Peyer's patch (tissue), 4 donors: Measurements from ENCODE around the gene TWIST1. TPM values are rescaled to one million over a fixed set of nuclear protein-coding genes. Genes with fewer than 3 reads are reported as not detected.

Source experiments
- DNase-seq, 3 donors: peaks; one replicate each; pipeline ENCODE4 v3.0.0-alpha.2; 2017 to 2019
- H3K27ac ChIP-seq, 4 donors: fragments of 200-600 bp; sonication (generic); one replicate each; pipeline ENCODE4 v1.5.1; 2016 to 2019
- H3K27me3 ChIP-seq, 2 donors: fragments of 200-600 bp; sonication (generic); one replicate each; pipeline ENCODE4 v1.5.1; 2019
- H3K36me3 ChIP-seq, 3 donors: fragments of 200-600 bp; sonication (generic); one replicate each; pipeline ENCODE4 v1.5.1; 2016 to 2019
- H3K4me1 ChIP-seq, 4 donors: fragments of 200-600 bp; sonication (generic); one replicate each; pipeline ENCODE4 v1.5.1; 2016 to 2019
- H3K4me3 ChIP-seq, 4 donors: fragments of 200-600 bp; sonication (generic); 1 replicate in 3 of 4; 2 replicates in 1 of 4; pipeline ENCODE4 v1.5.1; 2016 to 2019; ENCODE audit warnings: mild to moderate bottlenecking in 1 of 4
- H3K9me3 ChIP-seq, 4 donors: fragments of 200-600 bp; sonication (generic); one replicate each; pipeline ENCODE4 v1.5.1; 2016 to 2019; ENCODE audit warnings: mild to moderate bottlenecking in 1 of 4
- POLR2A ChIP-seq, 2 donors: fragments of 450-650 bp; IDR thresholded peaks; one replicate each; pipeline ENCODE4 v1.5.1; 2017; ENCODE audit warnings: antibody characterized with exemption in 2 of 2, mild to moderate bottlenecking in 2 of 2, moderate library complexity in 2 of 2
- total RNA-seq, 4 donors: library from RNA; depleted of rRNA; stranded (reverse); fragments of >200 nt; gene quantifications; one replicate each; pipeline ENCODE4 v1.1.0, GENCODE V29; 2016
- TF ChIP-seq, protein P1 (sequence below), 6 experiments: fragments of 450-650 bp in 4 of 6; fragments of 200-600 bp in 2 of 6; sonication (generic) in 1 of 6; IDR thresholded peaks; one replicate each; pipeline ENCODE4 v1.5.1; 2017 to 2019; ENCODE audit warnings: antibody characterized with exemption in 6 of 6, mild to moderate bottlenecking in 3 of 6, moderate library complexity in 1 of 6

The TWIST1 gene
- total RNA-seq, 4 donors from 2014 or later: 1.1 to 2.5 TPM; not detected in 2

DNA sequence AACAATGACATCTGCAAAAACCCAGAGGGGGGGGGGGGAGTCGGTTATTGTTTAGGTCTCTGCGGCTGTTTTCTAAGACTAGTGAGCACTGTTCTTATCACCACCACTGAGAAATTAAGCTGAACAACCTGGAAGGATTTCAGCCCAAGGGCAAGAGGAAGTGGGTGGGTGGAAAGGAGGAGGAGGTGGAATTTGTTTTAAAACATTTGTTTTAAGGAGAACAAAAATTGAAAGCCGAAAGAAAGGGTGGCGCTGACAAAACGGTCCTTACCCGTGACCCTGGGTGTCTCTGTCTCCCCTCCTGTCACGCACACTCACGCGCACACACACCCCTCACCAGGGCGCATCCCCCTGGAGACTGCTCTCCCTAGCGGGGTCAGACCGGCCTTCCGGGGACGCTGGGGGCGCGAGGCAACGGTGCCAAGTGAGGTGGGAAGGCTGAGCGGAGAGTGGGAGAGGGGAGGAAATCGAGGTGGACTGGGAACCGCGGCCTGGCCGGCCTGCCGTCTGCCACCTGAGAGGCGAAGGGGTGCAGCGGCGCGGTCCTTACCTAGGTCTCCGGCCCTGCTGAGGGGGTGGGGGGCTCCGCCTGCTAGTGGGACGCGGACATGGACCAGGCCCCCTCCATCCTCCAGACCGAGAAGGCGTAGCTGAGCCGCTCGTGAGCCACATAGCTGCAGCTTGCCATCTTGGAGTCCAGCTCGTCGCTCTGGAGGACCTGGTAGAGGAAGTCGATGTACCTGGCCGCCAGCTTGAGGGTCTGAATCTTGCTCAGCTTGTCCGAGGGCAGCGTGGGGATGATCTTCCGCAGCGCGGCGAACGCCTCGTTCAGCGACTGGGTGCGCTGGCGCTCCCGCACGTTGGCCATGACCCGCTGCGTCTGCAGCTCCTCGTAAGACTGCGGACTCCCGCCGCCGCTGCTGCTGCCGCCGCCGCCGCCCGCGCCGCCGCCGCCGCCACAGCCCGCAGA, 1.0 kb downstream of the TWIST1 start:
- peak overlapping the region; percentile 24 to 52 (median 48) for H3K4me3 ChIP-seq
- H3K27me3 ChIP-seq: peaks cover 0 to 12% of the 10 kb centered on the region in 2 donors
- H3K9me3 ChIP-seq: no peaks in the 10 kb centered on the region
- no peak for DNase-seq
- peaks cover 0 to 21% (median 0%) of the 10 kb centered on the region in 4 donors for H3K4me1 ChIP-seq
- H3K27ac ChIP-seq: no peak overlapping the region
- TF ChIP-seq, protein P1, sequence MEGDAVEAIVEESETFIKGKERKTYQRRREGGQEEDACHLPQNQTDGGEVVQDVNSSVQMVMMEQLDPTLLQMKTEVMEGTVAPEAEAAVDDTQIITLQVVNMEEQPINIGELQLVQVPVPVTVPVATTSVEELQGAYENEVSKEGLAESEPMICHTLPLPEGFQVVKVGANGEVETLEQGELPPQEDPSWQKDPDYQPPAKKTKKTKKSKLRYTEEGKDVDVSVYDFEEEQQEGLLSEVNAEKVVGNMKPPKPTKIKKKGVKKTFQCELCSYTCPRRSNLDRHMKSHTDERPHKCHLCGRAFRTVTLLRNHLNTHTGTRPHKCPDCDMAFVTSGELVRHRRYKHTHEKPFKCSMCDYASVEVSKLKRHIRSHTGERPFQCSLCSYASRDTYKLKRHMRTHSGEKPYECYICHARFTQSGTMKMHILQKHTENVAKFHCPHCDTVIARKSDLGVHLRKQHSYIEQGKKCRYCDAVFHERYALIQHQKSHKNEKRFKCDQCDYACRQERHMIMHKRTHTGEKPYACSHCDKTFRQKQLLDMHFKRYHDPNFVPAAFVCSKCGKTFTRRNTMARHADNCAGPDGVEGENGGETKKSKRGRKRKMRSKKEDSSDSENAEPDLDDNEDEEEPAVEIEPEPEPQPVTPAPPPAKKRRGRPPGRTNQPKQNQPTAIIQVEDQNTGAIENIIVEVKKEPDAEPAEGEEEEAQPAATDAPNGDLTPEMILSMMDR (IDR thresholded peaks at IDR 0.05): no peak
- no peak for TF ChIP-seq POLR2A (IDR thresholded peaks at IDR 0.05)
- no peaks in the 10 kb centered on the region for H3K36me3 ChIP-seq

DNA sequence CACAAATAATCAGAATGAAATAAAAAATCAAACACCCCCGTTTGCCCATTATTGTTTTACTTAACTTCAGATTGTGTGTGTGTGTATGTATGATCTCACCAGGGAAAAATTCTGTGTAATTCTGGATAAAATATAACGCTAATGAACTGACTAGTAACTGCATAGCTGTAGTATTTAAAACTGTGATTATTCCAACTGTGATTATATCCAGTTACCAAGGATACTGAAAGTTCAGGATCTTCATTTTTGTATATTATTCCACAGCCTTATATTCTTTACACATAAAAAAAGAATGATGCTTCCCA, 2.9 kb downstream of the TWIST1 start:
- DNase-seq: no peak
- no peak overlapping the region for H3K4me3 ChIP-seq

DNA sequence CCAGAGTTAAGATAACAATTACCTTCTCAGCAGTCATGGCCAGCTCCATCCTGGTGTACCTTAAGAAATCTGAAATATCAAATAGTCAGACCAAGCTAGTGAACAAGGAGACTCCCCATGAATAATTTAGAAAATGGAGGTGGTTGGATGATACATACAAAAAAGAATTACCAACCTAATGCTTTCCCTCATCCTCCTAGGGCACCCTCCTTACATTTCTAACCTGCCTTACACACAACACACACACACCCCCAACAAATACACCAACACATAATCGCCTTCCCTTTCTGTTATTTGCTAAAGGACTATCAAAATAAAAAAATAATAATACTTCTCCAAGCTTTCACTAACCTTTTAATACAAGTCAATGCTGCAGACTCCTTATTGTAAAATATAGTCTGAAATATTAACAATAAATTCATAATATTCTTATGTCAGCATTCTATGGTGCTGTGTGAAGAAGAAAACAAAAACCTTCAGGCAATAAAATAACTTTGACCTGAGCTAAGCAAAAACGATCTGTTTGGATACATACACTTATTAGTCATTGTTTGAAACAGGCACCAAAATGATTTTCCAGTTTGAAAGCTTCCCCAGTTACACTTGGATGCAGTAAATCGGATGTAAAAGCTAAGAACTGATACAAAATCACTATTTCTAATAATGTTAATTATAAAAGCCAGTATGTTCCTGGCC, 3.4 kb downstream of the TWIST1 start:
- H3K27me3 ChIP-seq: peaks cover 0 to 12% of the 10 kb centered on the region in 2 donors
- H3K4me3 ChIP-seq: no peak overlapping the region
- peaks cover 0 to 21% (median 0%) of the 10 kb centered on the region in 4 donors for H3K4me1 ChIP-seq
- H3K9me3 ChIP-seq: no peaks in the 10 kb centered on the region
- DNase-seq: no peak
- no peak overlapping the region for H3K27ac ChIP-seq
- TF ChIP-seq POLR2A (IDR thresholded peaks at IDR 0.05): no peak
- TF ChIP-seq, protein P1 (IDR thresholded peaks at IDR 0.05): no peak
- H3K36me3 ChIP-seq: no peaks in the 10 kb centered on the region

More for the DNA sequence above, 2.9 kb downstream of the TWIST1 start:
- Histone ChIP-seq H3K9me3 (no peaks in the 10 kb centered on the region), H3K27ac (no peak overlapping the region), H3K36me3 (no peaks in the 10 kb centered on the region), H3K27me3 (peaks cover 0 to 12% of the 10 kb centered on the region in 2 donors), H3K4me1 (peaks cover 0 to 21% (median 0%) of the 10 kb centered on the region in 4 donors)
- TF ChIP-seq POLR2A (IDR thresholded peaks at IDR 0.05): no peak
- TF ChIP-seq, protein P1 (IDR thresholded peaks at IDR 0.05): no peak

DNA sequence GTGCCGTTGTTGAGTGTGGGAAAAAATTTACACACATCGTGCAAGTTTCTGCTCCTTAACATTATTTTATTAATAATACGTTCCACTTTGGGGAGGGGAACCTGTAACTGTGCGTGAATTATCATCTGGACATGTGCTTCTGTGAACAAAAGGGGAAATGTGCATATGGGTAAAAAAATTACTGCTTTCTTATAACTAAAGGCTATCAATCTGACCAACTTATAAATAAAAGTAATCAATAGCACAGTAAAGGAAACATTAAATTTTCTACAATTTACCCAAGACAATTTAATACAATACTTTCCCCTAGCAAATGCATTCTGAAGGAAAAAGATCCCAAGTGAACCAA, 4.5 kb downstream of the TWIST1 start:
- TF ChIP-seq, protein P1 (IDR thresholded peaks at IDR 0.05): no peak
- no peaks in the 10 kb centered on the region for H3K9me3 ChIP-seq
- H3K36me3 ChIP-seq: no peaks in the 10 kb centered on the region
- no peak overlapping the region for H3K4me3 ChIP-seq
- peaks cover 0 to 5% of the 10 kb centered on the region in 2 donors for H3K27me3 ChIP-seq
- H3K27ac ChIP-seq: no peak overlapping the region
- peaks cover 0 to 15% (median 0%) of the 10 kb centered on the region in 4 donors for H3K4me1 ChIP-seq
- DNase-seq: no peak

DNA sequence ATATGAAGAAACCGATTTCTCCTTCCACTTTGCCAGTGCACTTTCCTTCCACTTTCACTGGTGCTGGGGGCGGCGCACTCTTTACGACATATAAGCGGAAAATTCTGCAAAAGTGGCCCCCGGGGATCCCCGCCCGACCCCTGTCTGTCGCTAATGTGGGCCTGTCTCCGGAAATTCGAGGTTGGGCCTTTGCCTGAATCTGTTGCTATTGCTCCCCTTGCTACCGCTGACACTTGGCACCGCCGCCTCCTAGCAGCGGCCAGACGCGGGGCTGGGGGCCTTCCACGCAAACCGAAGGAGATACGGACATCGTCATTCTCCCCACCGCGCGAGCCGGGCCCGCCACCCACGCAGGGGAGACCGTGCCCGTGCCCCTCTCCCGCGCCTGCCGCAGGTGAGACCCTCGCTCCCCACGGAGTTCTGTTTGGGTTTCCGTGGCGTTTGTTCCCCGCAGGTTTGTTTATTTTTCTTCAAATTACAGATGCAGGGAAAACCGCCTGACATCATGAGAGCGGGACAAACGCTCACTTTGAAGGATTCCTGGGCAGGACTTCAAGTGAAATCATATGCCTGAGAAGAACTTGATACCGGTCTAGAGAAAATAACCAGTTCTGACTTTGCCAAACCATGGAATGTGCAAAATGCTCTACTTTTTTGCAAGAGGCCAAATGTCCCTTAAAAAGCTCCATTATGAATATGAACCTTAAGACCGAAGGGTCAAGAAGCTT, 5.0 kb downstream of the TWIST1 start:
- H3K9me3 ChIP-seq: no peaks in the 10 kb centered on the region
- H3K4me1 ChIP-seq: peaks cover 0 to 11% (median 0%) of the 10 kb centered on the region in 4 donors
- TF ChIP-seq, protein P1 (IDR thresholded peaks at IDR 0.05): no peak
- no peak for TF ChIP-seq POLR2A (IDR thresholded peaks at IDR 0.05)
- DNase-seq: no peak
- no peaks in the 10 kb centered on the region for H3K36me3 ChIP-seq
- peaks cover 0 to 5% of the 10 kb centered on the region in 2 donors for H3K27me3 ChIP-seq
- H3K27ac ChIP-seq: no peak overlapping the region
- no peak overlapping the region for H3K4me3 ChIP-seq
